ENCODE data around the gene CLASP2. TPM values are rescaled to one million over a fixed set of nuclear protein-coding genes. Genes with fewer than 3 reads are reported as not detected.
"Not testable (repeated sequence)": the region's sequence is repeated elsewhere in the genome, so short reads cannot be mapped to it uniquely, and the experiment has no call there.

Gene CLASP2
- total RNA-seq, 1 donor from 2014 or later: 64.0 TPM

DNA sequence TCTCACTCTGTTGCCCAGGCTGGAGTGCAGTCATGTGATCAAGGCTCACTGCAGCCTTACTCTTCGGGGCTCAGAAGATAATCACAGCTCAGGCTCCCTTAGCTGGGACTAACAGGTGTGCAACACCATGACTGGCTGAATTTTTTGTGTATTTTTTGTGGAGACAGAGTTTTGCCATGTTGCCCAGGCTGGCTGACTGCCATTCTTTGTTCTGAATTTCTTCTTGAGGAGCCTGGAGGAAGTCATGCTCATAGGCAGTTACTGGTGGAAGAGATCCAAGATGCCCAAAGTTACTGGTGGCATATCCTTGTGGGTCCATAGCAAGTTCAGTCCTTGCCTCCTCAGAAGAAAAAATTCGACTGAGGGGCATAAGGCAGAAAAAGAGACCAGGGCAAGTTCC lies 261.3 kb downstream of the CLASP2 start:
- DNase-seq (no peak), ATAC-seq (no peak)
- H3K9me3 ChIP-seq: peaks cover 10% of the 10 kb centered on the region
- TF ChIP-seq CTCF (IDR thresholded peaks at IDR 0.05): no peak
- no peak overlapping the region for H3K27ac ChIP-seq
- intact Hi-C loops (cut with DNase I): no loop called here
- no peaks in the 10 kb centered on the region for H3K36me3 ChIP-seq
- no peaks in the 10 kb centered on the region for H3K4me1 ChIP-seq
- no peak overlapping the region for H3K4me3 ChIP-seq
- no peaks in the 10 kb centered on the region for H3K27me3 ChIP-seq

DNA sequence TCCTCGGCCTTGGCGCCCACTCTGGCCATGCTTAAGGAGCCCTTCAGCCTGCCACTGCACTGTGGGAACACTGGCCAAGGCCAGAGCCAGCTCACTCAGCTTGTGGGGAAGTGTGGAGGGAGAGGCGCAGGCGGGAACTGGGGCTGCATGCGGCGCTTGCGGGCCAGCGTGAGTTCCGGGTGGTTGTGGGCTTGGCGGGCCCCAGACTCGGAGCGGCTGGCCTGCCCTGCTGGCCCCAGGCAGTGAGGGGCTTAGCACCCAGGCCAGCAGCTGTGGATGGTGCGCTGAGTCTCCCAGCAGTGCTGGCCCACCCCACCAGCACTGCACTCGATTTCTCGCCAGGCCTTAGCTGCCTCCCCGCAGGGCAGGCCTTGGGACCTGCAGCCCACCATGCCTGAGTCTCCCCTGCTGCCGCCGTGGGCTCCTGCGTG lies 264.7 kb downstream of the CLASP2 start:
- ATAC-seq: no peak
- no peaks in the 10 kb centered on the region for H3K27me3 ChIP-seq
- H3K4me1 ChIP-seq: no peaks in the 10 kb centered on the region
- TF ChIP-seq CTCF (IDR thresholded peaks at IDR 0.05): no peak
- H3K9me3 ChIP-seq: no peaks in the 10 kb centered on the region
- intact Hi-C loops (cut with DNase I): no loop called here
- no peaks in the 10 kb centered on the region for H3K36me3 ChIP-seq
- DNase-seq: no peak
- H3K27ac ChIP-seq: no peak overlapping the region
- H3K4me3 ChIP-seq: no peak overlapping the region

DNA sequence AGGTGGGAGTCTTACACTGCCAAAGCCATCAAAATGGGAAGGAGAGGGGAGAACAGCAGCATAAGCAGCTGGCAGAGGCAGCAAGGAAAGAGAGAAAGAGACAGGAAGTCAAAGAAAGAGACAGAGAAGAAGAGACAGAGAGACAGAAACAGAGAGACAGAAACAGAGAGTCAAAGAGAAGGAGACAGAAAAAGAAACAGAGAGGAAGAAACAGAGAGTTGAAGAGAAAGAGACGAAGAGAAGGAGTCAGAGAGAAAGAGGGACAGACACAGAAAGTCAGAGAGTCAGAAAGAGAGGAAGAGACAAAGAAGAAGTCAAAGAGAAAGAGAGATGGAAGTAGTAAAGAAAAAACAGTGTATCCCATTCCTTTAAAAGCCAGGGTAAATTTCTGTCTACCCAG lies 266.1 kb downstream of the CLASP2 start:
- H3K4me1 ChIP-seq; DNase-seq; H3K4me3 ChIP-seq; H3K27ac ChIP-seq; H3K27me3 ChIP-seq; H3K9me3 ChIP-seq; intact Hi-C loops (cut with DNase I); H3K36me3 ChIP-seq; ATAC-seq: not testable (repeated sequence)

DNA sequence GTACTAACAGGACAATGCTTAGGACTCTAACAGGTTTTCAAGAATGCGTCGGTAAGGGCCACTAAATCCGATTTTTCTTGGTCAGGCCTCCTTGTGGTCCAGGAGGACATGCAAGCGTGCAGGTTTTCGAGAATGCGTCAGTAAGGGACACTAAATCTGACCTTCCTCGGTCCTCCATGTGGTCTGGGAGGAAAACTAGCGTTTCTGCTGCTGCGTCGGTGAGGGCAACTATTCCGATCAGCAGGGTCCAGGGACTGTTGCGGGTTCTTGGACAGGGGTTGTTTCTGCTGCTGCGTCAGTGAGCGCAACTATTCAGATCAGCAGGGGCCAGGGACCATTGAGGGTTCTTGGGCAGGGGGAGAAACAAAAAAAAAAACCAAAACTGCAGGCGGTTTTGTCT lies 270.1 kb downstream of the CLASP2 start:
- H3K27me3 ChIP-seq: no peaks in the 10 kb centered on the region
- TF ChIP-seq CTCF (IDR thresholded peaks at IDR 0.05): no peak
- no peaks in the 10 kb centered on the region for H3K9me3 ChIP-seq
- H3K4me1 ChIP-seq: no peaks in the 10 kb centered on the region
- intact Hi-C loops (cut with DNase I): no loop called here
- no peak overlapping the region for H3K4me3 ChIP-seq
- DNase-seq: no peak
- H3K27ac ChIP-seq: no peak overlapping the region
- ATAC-seq: no peak
- no peaks in the 10 kb centered on the region for H3K36me3 ChIP-seq

- H3K4me3 ChIP-seq; H3K9me3 ChIP-seq; DNase-seq; H3K4me1 ChIP-seq; ATAC-seq; intact Hi-C loops (cut with DNase I); H3K27ac ChIP-seq; H3K36me3 ChIP-seq; H3K27me3 ChIP-seq: not testable (repeated sequence)
Measured at GRCh38 chr3:33447256-33447625, 270.8 kb downstream of the CLASP2 start.

Other genes starting within 250 kb of the CLASP2 start
- 266 TPM for gene PDCD6IP, start 80.4 kb upstream of the CLASP2 start, total RNA-seq